HG03432 (cell line): ENCODE results near the gene STRN3.
"Not testable (repeated sequence)": the region's sequence is repeated elsewhere in the genome, so short reads cannot be mapped to it uniquely, and the experiment has no call there.

Experiments
- ATAC-seq: cut with Tn5 transposase; IDR thresholded peaks from one replicate; pipeline ENCODE4 v1.9.1; 2021; ENCODE audit warnings: mild to moderate bottlenecking, moderate library complexity; ENCODE audit not compliant: unreplicated experiment

STRN3 gene

GRCh38 chr14:30921788-30922187, 104.4 kb downstream of the STRN3 start:
- no peak for ATAC-seq

GRCh38 chr14:30921305-30921704, 104.9 kb downstream of the STRN3 start:
- no peak for ATAC-seq

GRCh38 chr14:30915596-30915995, 110.6 kb downstream of the STRN3 start:
- no peak for ATAC-seq

GRCh38 chr14:30914812-30915211, 111.4 kb downstream of the STRN3 start:
- ATAC-seq = no peak

- ATAC-seq = no peak
Observed at GRCh38 chr14:30908826-30909225, 117.4 kb downstream of the STRN3 start.

GRCh38 chr14:30907659-30908057, 118.5 kb downstream of the STRN3 start:
- no peak for ATAC-seq

GRCh38 chr14:30906752-30907658, 119.2 kb downstream of the STRN3 start:
- ATAC-seq = no peak

GRCh38 chr14:30903285-30904124, 122.7 kb downstream of the STRN3 start:
- ATAC-seq = no peak

GRCh38 chr14:30897121-30897520, 129.1 kb downstream of the STRN3 start:
- not testable (repeated sequence) for ATAC-seq

GRCh38 chr14:30896435-30896834, 129.7 kb downstream of the STRN3 start:
- ATAC-seq = no peak

GRCh38 chr14:30894923-30895515, 131.2 kb downstream of the STRN3 start:
- ATAC-seq = no peak

- no peak for ATAC-seq
Observed at GRCh38 chr14:30893819-30894218, 132.4 kb downstream of the STRN3 start.

- no peak for ATAC-seq
Observed at GRCh38 chr14:30889244-30889594, 137.0 kb downstream of the STRN3 start.

- no peak for ATAC-seq
Observed at GRCh38 chr14:30888480-30889243, 137.5 kb downstream of the STRN3 start.

- no peak for ATAC-seq
Observed at GRCh38 chr14:30885840-30886740, 140.1 kb downstream of the STRN3 start.

- no peak for ATAC-seq
Observed at GRCh38 chr14:30884901-30885300, 141.3 kb downstream of the STRN3 start.

GRCh38 chr14:30883508-30884294, 142.5 kb downstream of the STRN3 start:
- peak; percentile 44 for ATAC-seq

GRCh38 chr14:30882431-30882830, 143.7 kb downstream of the STRN3 start:
- ATAC-seq = no peak

- ATAC-seq = no peak
Observed at GRCh38 chr14:30876692-30877091, 149.5 kb downstream of the STRN3 start.
